HG03571 (cell line): ENCODE results near the gene CYP2W1.

ENCODE experiments used
- ATAC-seq: cut with Tn5 transposase; IDR thresholded peaks from one replicate; pipeline ENCODE4 v1.9.1; 2021; ENCODE audit not compliant: unreplicated experiment

The CYP2W1 gene

GRCh38 chr7:964401-965231 lies 18.4 kb upstream of the CYP2W1 start:
- ATAC-seq: no peak

GRCh38 chr7:966291-967069 lies 16.5 kb upstream of the CYP2W1 start:
- no peak for ATAC-seq

DNA sequence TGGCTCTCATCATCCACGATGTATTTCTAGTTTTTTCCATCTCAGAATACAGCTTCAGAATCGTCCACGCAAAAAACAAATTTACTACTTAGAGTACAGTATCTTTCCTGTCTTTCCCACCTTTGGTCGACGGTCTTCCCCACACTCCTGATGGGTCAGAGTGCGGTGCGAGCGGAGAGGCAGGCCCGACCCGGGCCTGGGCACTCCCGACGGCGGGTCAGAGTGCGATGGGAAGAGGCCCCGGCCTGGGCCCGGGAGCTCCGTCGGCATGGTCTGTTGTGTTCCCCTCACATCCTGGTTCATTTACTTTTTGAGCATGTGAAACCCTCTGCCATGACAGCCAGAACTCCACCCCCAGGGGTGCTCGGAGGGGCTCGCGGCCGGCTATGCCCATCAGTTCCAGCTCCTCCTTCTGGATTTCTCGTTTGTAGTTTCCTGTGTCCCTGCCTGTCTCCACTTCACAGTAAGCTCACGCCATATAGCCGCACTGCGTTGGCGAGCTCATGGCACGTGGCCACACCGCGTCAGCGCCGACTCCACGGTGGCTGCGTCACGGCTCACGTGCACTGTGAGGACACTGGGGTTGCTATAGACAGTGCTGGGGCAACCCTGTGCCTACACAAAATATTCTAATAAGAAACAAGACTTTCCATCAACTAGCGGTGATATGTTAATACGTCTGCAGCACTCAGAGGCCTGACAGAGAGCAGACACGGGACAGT lies 15.5 kb upstream of the CYP2W1 start:
- ATAC-seq: no peak

- ATAC-seq: no peak
Observed at GRCh38 chr7:968205-969105, 14.5 kb upstream of the CYP2W1 start.

GRCh38 chr7:969403-969802 lies 13.6 kb upstream of the CYP2W1 start:
- no peak for ATAC-seq

GRCh38 chr7:970744-971143 lies 12.2 kb upstream of the CYP2W1 start:
- no peak for ATAC-seq

DNA sequence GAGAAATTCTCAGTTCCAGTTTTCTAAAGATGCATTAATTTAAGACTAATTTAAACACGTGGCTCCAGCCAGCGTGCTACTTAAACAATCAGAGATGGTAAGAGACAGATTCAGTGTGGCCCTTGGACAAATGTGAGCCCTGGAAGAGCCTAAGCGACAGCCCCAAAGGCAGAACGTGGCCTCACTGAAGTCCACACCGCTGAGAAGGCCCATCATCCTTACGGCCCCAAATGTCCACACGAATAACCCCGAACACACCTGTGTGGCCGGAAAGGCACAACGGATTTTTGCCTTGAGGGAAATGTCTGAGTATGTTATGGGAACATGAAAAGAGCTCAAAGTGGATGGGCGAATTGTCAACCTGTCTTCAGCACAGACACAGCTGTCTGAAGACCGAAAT lies 10.9 kb upstream of the CYP2W1 start:
- no peak for ATAC-seq

DNA sequence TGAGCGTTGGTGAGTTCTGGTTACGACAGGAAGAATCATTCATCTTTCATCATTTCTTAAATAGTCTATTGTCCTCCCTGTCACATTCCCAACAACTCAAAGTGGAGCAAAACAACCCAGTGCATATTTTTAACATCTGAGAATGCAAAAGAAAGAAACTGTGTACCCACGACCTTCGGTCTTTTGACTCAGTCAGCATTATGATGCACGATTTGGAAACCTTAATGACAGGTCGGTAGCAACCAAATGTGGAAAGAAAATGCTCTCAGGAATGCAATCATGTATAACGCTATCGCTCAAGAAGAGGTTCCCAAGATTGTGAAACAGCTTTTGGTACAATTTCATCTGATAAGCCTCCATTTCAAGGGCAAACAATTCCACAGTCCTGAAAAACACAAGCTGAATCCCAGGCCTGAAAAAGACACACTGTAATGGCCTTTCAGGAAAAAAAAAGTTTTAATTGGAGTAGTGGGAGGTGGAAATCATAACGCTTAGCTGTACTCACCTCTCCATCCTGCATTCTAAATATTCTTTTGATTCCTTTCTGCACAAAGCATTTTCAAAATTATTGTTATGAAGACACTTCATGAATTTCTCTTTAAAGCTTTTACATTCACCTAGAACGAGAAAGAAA lies 10.2 kb upstream of the CYP2W1 start:
- ATAC-seq: no peak

- ATAC-seq: no peak
Observed at GRCh38 chr7:973312-973711, 9.7 kb upstream of the CYP2W1 start.

- ATAC-seq: no peak
Observed at GRCh38 chr7:974172-974571, 8.8 kb upstream of the CYP2W1 start.

DNA sequence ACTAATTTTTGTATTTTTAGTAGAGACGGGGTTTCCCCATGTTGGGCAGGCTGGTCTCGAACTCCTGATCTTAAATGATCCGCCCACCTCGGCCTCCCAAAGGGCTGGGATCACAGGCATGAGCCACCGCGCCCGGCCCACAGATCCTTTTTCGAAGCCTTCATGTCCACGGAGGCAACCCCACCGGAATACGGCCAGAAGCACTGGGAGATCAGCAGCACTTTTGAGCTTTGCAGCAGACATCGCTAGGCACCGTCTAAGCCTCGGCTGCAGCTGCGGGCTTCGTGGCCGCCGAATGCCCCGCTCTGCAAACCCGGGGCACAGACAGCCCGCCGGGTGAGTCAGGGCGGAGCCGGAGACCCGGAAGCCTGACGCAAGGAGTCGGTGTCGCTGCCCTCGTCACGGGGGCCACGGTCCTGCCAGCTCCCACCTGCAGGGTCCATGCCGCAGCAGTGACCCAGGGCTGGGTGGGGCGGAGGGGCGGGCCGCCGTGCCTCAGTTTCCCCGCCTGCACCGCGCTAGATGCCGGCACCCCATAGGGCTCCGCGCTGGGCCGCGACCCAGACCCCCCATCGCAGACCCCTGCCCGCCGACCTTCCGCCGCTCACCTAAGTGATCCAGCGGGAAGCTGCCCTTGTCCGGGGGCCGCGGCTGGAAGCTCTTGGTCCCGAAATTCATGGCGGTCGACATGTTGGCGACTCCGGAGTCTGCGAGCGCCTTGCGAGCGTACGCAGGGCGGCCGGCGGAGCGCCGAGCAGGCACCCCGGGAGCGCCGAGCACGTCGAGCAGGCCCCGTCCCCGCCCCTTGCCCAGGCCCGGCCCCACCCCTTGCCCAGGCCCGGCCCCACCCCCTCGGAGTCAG lies 7.9 kb upstream of the CYP2W1 start, which contains the start of gene COX19:
Gene COX19, minus strand, starts transcription at position 730 of the 862 bp plus-strand sequence. Its CDS starts 40 bp downstream, at position 690.
- peak; percentile 70 for ATAC-seq

DNA sequence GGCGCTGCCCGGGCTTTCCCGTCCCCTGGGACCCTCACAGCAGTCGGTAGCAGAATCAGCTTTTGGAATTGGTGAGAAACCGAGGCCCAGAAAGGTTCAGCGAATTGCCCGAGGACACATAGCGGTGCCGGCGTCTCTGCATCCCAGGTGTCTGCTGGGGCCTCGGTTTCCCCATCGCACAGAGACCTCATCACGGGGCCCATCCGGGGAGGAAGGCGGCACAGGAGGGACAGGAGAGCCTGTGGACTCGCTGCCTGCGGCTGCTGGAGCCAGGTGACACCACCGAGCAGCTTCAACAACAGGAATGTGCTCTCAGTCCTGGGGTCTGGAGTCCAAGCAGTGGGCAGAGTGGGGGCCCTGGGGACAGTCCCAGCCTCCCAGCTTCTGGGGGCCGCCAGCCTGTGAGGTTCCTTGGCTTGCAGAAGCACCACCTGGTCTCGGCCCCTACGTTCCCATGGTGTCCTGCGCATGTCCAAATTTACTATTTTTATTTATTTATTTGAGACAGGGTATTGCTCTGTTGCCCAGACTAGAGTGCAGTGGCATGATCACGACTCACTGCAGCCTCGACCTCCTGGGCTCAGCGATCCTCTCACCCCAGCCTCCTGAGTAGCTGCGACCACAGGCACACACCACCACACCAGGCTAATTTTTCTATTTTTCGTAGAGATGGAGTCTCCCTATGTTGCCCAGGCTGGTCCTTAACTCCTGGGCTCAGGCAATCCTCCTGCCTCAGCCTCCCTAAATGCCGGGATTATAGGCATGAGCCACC lies 7.1 kb upstream of the CYP2W1 start:
- no peak for ATAC-seq

DNA sequence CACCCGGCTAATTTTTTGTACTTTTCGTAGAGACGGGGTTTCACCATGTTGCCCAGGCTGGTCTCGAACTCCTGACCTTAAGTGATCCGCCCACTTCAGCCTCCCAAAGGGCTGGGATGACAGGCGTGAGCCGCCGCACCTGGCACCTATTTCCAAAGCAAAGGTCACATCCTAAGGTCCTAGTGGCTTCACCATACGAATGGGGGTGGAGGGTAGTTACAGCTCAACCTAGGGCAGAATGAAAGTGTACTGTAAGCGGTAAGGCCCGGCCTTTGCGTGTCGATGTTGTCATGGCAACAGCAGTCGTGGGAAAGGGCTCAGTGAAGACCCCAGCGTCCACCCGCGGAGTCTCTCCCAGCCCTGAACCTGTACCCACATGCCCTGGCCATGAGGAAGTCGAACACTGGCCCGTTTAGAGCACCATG lies 6.1 kb upstream of the CYP2W1 start:
- ATAC-seq: no peak

DNA sequence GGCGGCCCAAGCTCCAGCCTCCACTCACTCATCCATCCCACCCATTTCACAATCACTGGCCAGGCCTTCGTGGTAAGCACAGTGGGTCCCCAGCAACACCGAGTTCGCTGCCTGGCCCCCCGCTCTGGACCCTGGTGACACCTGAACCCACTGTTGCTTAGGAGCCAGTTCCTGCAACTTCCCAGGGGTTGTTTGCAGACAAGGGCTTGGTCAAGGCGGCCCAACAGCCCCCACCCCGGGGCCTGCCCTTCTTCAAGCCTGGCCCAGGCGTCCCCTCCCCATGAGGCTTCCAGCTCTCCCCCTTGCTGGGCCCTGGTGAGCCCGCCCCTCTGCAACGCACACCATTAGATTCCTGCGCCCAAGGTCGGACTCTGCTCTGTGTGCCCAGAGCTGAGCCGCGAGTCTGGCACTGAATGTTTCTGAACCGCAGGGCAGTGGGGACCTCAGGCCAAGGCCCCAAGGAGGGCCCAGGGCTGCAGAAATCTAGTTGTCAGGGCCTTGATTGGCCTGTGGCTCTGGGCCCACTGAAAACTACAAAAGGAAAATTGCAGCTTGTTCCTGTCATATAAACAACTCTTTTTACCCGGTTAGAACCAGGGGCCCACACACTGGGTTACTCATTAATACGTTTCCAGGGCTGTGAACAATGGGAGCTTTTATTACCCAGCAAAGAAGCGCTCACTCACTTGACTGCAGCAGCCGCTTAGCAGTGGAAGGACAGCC lies 5.5 kb upstream of the CYP2W1 start:
- ATAC-seq: no peak

DNA sequence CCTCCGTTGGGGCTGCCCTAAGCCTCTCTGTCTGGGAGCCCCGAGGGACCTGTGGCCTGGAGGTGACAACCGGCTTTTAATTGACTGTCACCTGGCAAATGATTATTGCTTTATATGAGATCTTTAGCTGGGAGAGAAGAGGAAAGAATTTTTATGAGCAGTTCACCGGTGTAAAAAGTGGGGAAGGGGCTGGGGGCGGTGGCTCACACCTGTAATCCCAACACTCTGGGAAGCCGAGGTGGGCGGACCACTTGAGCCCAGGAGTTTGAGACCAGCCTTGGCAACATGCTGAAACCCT lies 5.0 kb upstream of the CYP2W1 start:
- ATAC-seq: no peak

DNA sequence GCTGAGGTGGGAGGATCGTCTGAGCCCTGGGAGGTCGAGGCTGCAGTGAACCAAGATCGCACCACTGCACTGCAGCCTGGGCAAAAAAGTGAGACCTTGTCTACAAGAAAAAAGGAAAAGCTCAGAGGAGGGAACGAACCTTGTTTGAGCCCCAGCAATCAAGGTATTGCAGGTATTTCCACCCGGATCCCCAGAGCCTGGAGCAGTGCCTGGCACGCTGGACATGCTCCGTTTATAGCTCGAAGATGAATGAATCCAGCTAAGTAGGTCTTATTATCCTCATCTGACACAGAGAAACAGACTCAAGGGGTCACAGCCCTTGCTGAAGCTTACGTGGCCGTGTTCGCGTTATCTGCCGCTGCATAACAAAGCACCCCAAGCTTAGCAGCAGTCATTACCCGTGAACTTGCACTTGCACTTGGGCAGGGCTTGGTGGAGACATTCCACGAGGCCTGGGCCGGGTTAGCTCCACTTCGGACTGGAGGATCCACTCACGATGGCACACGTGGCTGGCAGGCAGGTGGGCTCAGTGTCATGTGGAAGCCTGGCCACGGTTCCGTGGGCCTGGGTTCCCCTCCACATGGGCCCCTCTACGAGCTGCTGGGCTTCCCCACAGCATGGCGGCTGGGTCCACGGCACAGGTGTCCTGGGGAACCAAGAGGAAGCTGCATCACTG lies 4.4 kb upstream of the CYP2W1 start:
- ATAC-seq: no peak

GRCh38 chr7:979151-979550 lies 3.8 kb upstream of the CYP2W1 start:
- no peak for ATAC-seq
